Activated T-helper 17 cell treated with anti-CD3 and anti-CD28 coated beads, Interleukin-2, amount 50 U/mL, for 72 hours (primary cell): ENCODE results near the gene SLCO3A1. TPM values are rescaled to one million over a fixed set of nuclear protein-coding genes. Genes with fewer than 3 reads are reported as not detected.
"Not testable (repeated sequence)": the region's sequence is repeated elsewhere in the genome, so short reads cannot be mapped to it uniquely, and the experiment has no call there.

Source experiments
- ATAC-seq: fragments of 150-1000 bp; cut with Tn5 transposase; replicated peaks from 2 replicates; pipeline ENCODE4 v1.10.0; 2021; ENCODE audit warnings: mild to moderate bottlenecking, moderate library complexity
- H3K27ac Mint-ChIP-seq: one replicate; pipeline ENCODE4 v1.8.0; 2022; ENCODE audit warnings: mixed read lengths
- H3K27me3 Mint-ChIP-seq: one replicate; pipeline ENCODE4 v1.8.0; 2022; ENCODE audit warnings: mixed read lengths
- H3K36me3 Mint-ChIP-seq: one replicate; pipeline ENCODE4 v1.8.0; 2022; ENCODE audit warnings: low read depth, mild to moderate bottlenecking, mixed read lengths
- H3K4me1 Mint-ChIP-seq: one replicate; pipeline ENCODE4 v1.8.0; 2022; ENCODE audit warnings: mixed read lengths
- H3K4me3 Mint-ChIP-seq: one replicate; pipeline ENCODE4 v1.8.0; 2022; ENCODE audit warnings: mild to moderate bottlenecking, mixed read lengths
- H3K9me3 Mint-ChIP-seq: one replicate; pipeline ENCODE4 v1.8.0; 2022; ENCODE audit warnings: mixed read lengths
- total RNA-seq, 2 donors: library from RNA; stranded (reverse); gene quantifications; one replicate each; pipeline ENCODE4 v1.2.3, GENCODE V29; 2022

The SLCO3A1 gene
- total RNA-seq, 2 donors from 2014 or later, result 7.0 to 11.0 TPM

DNA sequence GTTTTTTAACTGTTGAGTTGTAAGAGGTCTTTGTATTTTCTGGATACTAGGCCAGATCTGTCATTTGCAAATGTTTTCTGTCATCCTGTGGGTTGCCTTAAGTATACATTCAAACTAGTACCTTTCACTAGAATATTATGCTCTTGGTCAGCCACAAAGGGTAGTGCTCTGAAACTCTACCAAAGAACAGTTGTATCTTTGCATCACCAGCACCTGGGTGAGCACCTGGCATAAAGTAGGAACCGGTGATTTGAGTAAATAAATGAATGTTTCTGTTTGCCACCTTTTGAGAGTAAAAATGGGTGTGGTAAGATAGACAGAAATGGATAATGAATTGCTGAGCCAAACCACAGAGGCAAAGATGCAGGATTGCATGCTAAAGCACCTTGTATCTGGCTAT is 98.7 kb downstream of the SLCO3A1 start:
- Mint-ChIP-seq H3K9me3 (no peaks in the 10 kb centered on the region), H3K4me3 (no peak overlapping the region), H3K36me3 (no peaks in the 10 kb centered on the region), H3K27ac (no peak overlapping the region), H3K27me3 (no peaks in the 10 kb centered on the region), H3K4me1 (peaks cover 51% of the 10 kb centered on the region)
- ATAC-seq, result peak; percentile 29

DNA sequence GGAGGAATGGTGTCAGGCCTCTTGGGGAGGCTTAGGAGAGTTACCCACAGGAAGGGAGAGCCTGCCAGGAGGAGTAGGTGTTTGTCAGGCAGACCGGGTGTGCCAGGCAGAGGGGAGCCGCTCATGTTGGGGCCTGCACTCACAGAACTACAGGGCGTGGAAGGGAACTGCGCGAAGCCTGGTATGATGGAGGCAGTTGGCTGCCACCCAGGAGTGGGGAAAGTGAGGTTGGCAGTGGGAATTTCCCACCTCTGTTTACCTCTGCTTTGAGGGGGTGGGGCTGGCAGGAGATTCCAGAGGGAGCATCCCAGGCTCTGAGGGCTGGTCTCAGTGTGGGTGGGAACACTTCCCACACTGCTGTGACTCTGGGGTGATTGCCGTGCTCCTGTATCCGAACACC is 99.9 kb downstream of the SLCO3A1 start:
- Mint-ChIP-seq H3K9me3 (no peaks in the 10 kb centered on the region), H3K27ac (peak overlapping the region; percentile 71), H3K4me1 (peaks cover 43% of the 10 kb centered on the region), H3K27me3 (no peaks in the 10 kb centered on the region), H3K36me3 (no peaks in the 10 kb centered on the region), H3K4me3 (peak overlapping the region; percentile 6)
- no peak for ATAC-seq

DNA sequence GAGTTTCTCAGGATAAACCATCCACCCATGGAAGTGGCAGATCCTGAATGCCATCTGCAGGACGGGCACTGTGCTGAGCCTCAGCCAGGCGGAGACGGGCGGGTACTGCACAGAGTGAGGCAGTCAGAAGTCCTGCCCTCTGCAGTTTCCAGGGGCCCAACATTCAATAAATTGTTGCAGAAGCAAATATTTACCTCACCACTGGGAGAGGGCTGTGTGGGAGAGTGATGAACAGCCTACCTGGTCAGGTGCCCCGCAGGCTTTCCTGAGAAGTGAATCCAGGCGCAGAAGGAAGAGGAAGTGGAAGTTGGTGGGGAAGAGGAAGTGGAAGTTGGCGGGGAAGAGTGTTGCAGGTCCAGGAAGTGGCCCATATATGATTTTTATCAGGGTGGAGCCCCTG is 100.8 kb downstream of the SLCO3A1 start:
- ATAC-seq, result no peak
- no peak overlapping the region for H3K4me3 Mint-ChIP-seq
- no peaks in the 10 kb centered on the region for H3K9me3 Mint-ChIP-seq
- H3K27me3 Mint-ChIP-seq, result no peaks in the 10 kb centered on the region
- H3K4me1 Mint-ChIP-seq, result peaks cover 44% of the 10 kb centered on the region
- H3K36me3 Mint-ChIP-seq, result no peaks in the 10 kb centered on the region
- peak overlapping the region; percentile 23 for H3K27ac Mint-ChIP-seq

DNA sequence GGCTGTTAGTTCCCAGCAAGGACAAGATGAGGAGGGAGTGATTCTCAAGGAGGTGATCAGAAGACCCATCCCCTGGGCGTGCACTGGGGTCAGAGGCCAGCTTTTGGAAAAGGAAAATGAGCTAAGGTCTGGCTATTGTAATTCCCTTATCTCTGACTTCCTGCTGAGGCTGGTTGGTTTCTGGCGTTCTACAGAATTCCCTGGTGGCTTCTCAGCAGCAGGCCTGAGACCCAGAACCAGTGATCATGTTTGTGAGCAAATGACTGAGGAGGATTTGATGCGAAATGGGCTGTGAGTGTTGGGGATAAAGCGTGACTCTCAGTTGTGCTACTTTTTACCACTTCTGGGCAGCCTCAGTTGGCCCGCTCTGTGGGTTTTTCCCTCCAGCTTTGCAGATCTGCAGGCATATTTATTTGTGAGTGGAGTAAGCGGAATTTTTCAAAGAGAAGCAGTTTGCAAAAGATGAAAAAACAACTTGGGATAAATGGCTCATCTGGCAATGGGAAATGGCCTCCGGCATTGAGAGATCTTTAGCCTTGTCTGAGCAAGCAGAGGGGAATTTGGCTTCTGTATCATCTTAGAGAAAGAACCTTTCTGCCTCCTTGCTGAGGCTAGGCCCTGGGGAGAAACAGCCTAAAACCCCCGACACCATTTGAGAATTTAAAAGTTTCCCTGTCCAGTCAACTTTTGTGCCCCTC is 102.7 kb downstream of the SLCO3A1 start:
- H3K4me3 Mint-ChIP-seq, result no peak overlapping the region
- no peak for ATAC-seq
- H3K36me3 Mint-ChIP-seq, result no peaks in the 10 kb centered on the region
- peaks cover 33% of the 10 kb centered on the region for H3K4me1 Mint-ChIP-seq
- no peak overlapping the region for H3K27ac Mint-ChIP-seq
- no peaks in the 10 kb centered on the region for H3K9me3 Mint-ChIP-seq
- no peaks in the 10 kb centered on the region for H3K27me3 Mint-ChIP-seq

DNA sequence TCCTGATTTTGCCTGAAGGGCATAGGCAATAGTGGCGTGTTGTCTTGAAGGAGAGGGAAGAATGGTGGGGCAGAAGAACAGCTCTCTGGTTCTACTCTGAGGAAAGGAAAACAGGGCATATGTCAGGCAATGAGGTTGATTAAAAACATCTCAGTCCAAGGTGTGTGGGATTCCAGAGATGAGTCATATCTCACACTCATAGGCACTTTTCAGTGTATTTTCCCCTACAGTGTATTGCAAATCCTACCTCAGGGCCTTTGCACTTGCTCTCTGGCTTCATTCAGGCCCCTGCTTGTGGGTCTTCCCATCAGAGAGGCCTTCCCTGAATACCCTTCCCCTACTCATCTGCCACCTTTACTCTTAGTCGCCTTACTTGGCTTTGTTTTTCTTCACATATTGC is 107.8 kb downstream of the SLCO3A1 start:
- peak; percentile 97 for ATAC-seq
- Mint-ChIP-seq H3K36me3 (no peaks in the 10 kb centered on the region), H3K27me3 (no peaks in the 10 kb centered on the region), H3K27ac (no peak overlapping the region), H3K4me3 (no peak overlapping the region), H3K4me1 (peaks cover 32% of the 10 kb centered on the region), H3K9me3 (peaks cover 4% of the 10 kb centered on the region)

DNA sequence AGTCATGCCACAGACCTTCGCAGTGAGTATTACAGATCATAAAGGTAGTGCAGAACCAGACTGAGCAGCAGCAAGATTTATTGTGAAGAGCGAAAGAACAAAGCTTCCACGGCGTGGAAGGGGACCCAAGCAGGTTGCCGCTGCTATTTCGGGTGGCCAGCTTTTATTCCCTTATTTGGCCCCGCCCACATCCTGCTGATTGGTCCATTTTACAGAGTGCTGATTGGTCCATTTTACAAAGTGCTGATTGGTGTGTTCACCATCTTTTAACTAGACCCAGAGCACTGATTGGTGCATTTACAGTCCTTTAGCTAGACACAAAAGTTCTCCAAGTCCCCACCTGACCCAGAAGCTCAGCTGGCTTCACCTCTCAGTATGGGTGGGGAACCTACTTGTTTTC is 110.2 kb downstream of the SLCO3A1 start:
- peaks cover 29% of the 10 kb centered on the region for H3K4me1 Mint-ChIP-seq
- not testable (repeated sequence) for H3K9me3 Mint-ChIP-seq

DNA sequence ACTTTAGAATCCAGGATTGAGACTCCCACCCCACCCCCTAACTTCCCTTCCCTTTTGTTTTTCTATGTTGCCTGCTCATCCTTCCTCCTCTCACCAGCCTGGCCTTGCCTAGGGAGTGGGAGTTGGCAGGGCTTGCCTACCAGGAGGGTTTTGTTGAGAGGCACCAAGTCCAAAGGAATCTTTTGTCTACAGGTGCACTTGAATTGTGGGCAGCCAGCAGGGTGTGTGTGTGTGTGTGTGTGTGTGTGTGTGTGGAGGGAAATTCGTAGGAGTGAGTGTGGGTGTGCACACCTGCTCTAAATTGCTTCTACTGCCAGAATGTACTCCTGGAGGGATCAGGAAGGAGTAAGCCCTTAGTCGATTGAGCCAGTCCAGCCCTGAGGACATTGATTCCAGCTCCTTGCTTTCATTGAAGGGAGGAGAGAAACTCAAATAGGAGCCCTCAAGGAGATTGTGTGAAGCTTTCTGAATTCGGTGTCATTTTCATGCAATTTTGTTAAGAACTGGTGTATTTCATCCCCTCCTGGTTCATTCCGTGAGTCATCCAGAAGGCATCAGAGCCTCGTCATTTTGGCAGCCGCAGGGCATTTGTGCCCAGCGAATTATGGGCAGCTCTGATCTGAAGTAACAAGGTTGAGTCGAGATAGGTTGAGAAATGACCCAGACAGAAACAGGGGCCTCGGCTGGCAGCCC is 112.1 kb downstream of the SLCO3A1 start:
- H3K36me3 Mint-ChIP-seq, result no peaks in the 10 kb centered on the region
- H3K4me3 Mint-ChIP-seq, result no peak overlapping the region
- no peaks in the 10 kb centered on the region for H3K27me3 Mint-ChIP-seq
- peaks cover 4% of the 10 kb centered on the region for H3K9me3 Mint-ChIP-seq
- ATAC-seq, result no peak
- H3K27ac Mint-ChIP-seq, result peak overlapping the region; percentile 74
- H3K4me1 Mint-ChIP-seq, result peaks cover 25% of the 10 kb centered on the region

More for the DNA sequence above, 110.2 kb downstream of the SLCO3A1 start:
- not testable (repeated sequence) for H3K4me3 Mint-ChIP-seq, H3K27me3 Mint-ChIP-seq, H3K27ac Mint-ChIP-seq, H3K36me3 Mint-ChIP-seq
- peak; percentile 24 for ATAC-seq

DNA sequence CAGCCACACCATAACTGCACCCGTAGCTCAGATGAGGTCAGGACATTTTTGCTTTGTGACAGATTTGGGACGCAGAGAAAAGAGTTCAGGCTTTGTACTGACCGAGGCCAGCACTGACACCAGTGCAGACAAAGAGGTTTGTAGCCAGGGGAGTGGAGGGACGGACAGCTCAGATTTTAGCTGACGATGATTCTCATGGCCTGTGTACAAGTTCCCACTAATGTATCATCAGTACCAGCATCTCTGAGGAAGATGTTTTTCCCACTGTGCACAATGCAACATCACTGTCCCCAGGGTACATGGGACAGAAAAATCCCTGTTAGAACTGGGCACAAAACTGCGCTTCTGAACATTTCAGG is 112.7 kb downstream of the SLCO3A1 start:
- Mint-ChIP-seq H3K4me3 (no peak overlapping the region), H3K36me3 (no peaks in the 10 kb centered on the region), H3K9me3 (peaks cover 4% of the 10 kb centered on the region), H3K27me3 (no peaks in the 10 kb centered on the region), H3K4me1 (peaks cover 24% of the 10 kb centered on the region), H3K27ac (no peak overlapping the region)
- ATAC-seq, result no peak

DNA sequence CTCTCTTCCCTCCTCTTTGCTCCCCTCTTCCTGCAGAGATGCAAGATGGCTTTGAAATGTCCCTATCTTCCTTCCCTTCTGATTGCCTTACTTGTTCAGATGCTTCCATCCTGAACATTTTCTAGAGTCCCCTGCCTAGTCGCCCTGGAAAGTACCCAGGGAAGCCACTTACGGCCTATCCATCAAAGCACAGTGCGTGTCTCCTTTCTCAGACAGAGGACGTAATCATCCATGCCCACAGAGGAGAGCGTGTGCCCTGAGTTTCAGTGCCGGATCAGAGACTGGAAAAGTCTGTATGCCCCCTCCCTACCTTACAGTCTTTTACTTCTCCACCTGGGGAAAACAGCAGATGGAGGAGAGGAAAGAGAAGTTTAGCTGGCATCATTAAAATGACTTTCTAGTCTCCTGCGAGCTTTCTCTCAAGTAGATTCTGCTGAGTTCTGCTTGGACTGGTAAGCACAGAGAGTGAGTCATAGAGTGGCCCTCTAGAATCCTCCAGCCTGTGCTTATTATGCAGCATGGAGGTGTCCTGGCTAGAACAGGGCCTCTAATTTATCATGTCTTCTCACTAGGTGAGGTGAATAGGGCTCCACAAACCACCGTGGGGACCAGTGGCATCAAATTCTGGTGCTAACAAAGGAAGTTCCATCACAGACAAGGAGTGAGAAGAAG is 114.6 kb downstream of the SLCO3A1 start:
- no peaks in the 10 kb centered on the region for H3K27me3 Mint-ChIP-seq
- no peaks in the 10 kb centered on the region for H3K36me3 Mint-ChIP-seq

DNA sequence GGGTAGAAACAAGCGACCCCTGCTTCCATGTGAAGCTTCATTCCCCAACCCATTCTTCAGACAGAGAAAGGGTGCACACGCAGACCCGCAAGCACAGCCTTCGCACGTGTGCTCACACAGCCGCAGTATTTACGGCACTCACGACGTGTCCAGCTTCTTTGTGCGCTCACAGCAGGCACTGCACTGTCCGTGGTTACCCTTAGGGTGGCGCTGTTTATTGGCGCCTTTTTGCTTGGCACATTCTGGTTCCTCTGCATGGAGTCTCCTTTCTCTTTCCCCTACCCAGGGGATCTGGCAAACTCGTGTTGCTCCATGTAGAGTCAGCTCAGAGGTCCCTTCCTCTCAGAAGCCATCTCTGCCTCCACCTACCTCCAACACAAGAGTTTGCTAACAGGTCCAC is 115.1 kb downstream of the SLCO3A1 start:
- Mint-ChIP-seq H3K9me3 (peaks cover under 1% of the 10 kb centered on the region), H3K27me3 (no peaks in the 10 kb centered on the region), H3K4me3 (no peak overlapping the region), H3K27ac (no peak overlapping the region), H3K36me3 (no peaks in the 10 kb centered on the region), H3K4me1 (peaks cover 24% of the 10 kb centered on the region)
- ATAC-seq, result no peak

More for the DNA sequence above, 114.6 kb downstream of the SLCO3A1 start:
- H3K4me1 Mint-ChIP-seq, result peaks cover 22% of the 10 kb centered on the region
- ATAC-seq, result no peak
- H3K4me3 Mint-ChIP-seq, result no peak overlapping the region
- peaks cover 4% of the 10 kb centered on the region for H3K9me3 Mint-ChIP-seq
- H3K27ac Mint-ChIP-seq, result no peak overlapping the region

DNA sequence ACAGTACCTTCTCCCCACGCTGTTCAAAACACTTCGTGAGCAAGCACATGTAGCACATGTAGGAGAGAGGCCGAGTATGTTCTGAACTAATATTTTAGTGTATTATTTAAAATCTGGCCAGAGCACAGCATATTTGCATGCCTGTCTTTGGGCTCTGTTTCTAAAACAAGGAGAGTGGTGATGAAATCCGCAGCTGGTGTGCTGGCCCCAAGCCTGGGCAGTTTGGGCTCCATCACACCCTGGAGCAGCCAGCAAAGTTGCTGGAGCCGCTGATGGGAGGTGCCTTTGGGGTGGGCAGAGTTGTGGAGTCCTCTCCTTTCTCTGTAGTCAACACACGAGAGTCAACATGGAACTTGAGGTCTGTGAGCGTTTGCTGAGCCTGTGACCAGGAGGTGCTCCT is 116.6 kb downstream of the SLCO3A1 start:
- Mint-ChIP-seq H3K4me3 (no peak overlapping the region), H3K4me1 (peaks cover 24% of the 10 kb centered on the region), H3K9me3 (no peaks in the 10 kb centered on the region), H3K36me3 (no peaks in the 10 kb centered on the region), H3K27me3 (no peaks in the 10 kb centered on the region), H3K27ac (no peak overlapping the region)
- ATAC-seq, result no peak

DNA sequence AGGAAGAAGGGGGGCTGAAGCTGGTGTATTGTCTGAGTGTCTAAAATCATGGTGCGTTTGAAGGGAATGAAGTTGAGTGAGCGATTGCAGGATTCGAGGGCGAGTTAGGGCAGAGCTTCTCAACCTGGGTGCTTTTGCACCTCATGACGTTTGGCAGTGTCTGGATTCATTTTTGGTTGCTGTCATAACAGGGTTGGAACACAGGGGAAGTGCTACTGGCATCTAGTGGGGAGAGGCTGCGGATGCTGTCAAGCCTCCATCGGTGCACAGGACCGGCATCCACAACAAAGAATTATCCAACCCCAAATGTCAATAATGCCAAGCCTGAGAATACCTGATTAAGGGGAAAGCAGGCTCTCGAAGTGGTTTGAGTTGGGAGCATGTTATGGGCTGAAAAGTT is 120.0 kb downstream of the SLCO3A1 start:
- peaks cover 16% of the 10 kb centered on the region for H3K4me1 Mint-ChIP-seq
- no peaks in the 10 kb centered on the region for H3K36me3 Mint-ChIP-seq
- H3K9me3 Mint-ChIP-seq, result no peaks in the 10 kb centered on the region
- H3K27ac Mint-ChIP-seq, result no peak overlapping the region
- ATAC-seq, result no peak
- H3K27me3 Mint-ChIP-seq, result no peaks in the 10 kb centered on the region
- H3K4me3 Mint-ChIP-seq, result no peak overlapping the region

DNA sequence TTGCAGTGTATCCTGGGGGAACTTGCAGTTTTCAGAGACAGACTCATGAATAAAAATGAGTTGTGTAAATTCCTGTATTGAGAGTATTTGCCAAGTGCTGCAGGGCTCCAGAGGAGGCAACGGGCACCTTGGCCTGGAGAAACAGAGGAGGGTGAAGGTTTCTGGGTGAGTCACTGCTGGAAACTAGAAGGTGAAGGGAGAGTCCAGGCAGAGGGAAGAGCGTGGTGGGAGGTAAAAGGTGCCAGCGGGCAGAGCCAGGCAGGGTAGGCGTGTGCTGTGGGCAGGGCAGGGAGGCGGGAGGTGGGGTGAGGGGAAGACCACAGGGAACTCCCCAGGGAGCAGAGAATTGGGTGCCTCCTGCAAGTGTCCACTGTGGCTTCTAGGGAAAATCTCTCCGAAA is 120.8 kb downstream of the SLCO3A1 start:
- Mint-ChIP-seq H3K4me3 (no peak overlapping the region), H3K27ac (peak overlapping the region; percentile 79), H3K9me3 (no peaks in the 10 kb centered on the region), H3K27me3 (no peaks in the 10 kb centered on the region), H3K36me3 (no peaks in the 10 kb centered on the region), H3K4me1 (peaks cover 16% of the 10 kb centered on the region)
- ATAC-seq, result peak; percentile 45

DNA sequence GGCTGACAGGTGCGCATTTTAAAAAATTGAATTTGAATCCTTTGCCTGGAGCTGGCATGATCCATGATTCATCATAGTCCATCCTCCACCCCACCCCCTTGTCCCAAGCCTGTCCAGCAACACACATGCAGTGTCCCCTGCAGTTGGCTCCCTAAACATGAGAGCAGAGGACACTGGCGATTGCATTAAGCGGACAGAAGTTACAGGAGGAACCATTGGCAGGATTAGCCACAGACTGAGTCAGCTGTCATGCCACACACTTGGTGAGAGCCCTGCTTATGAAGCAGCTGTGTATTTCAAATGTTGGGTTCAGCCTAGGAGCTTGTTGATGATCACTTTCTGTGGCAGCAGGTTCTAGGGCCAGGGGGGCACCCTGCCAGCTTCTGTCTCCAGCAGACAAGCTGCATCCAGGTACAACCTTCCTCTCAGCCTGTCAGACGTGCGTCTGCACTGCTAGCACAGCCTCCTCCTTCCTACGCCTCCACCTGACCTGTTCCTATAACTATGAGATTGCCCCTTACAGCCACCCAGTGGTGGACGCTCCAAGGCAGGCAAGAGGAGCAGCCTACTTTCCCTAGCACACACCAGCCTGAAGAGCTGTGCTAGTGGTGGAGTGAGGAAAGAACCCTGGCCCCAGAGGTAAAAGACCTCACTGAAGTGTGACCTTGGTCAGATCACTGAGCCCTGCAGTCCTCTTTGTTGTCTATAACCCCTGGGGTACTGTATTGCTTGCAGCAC is 121.9 kb downstream of the SLCO3A1 start:
- Mint-ChIP-seq H3K27ac (no peak overlapping the region), H3K4me3 (no peak overlapping the region), H3K4me1 (peaks cover 16% of the 10 kb centered on the region), H3K27me3 (no peaks in the 10 kb centered on the region), H3K9me3 (no peaks in the 10 kb centered on the region), H3K36me3 (no peaks in the 10 kb centered on the region)
- no peak for ATAC-seq
